ENCODE data around the gene CISD2. TPM values are rescaled to one million over a fixed set of nuclear protein-coding genes. Genes with fewer than 3 reads are reported as not detected.
"Not testable (repeated sequence)": the region's sequence is repeated elsewhere in the genome, so short reads cannot be mapped to it uniquely, and the experiment has no call there.

CISD2 gene
- total RNA-seq, 1 donor from 2014 or later = 78.6 TPM

DNA sequence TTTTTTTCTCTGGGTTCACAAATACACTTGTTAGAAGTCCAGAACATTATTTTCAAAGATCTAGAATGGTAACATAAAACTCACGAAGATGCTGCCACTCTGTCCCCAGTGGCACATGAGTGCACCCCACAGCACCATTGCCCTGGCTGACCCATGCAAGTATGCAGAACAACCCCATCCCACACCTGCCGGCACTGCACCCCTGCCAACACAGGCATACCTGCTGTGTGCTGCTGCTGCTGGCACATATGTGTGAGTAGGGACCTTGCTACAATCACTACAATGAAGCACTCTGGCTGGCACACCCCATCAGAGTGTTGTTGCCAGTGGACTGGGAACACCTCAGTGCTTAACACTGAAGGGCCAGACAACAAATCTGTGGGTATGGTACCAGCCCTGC is 66.9 kb downstream of the CISD2 start:
- H3K4me1 Mint-ChIP-seq = no peaks in the 10 kb centered on the region

DNA sequence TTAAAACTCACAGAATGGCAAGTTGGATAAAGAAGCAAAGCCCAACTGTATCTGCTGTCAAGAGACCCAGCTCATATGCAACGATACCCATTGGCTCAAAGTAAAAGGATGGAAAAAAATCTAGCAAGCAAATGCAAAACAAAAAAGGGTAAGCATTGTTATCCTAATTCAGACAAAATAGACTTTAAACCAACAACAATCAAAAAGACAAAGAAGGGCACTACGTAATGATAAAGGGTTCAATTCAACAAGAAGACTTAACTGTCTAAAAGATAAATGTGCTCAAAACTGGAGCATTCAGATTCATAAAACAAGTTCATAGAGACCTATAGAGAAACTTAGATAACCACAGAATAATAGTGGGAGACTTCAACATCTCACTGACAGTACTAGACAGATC is 69.3 kb downstream of the CISD2 start:
- not testable (repeated sequence) for H3K27me3 Mint-ChIP-seq (ENCODE audit: insufficient read depth, low read depth); H3K27me3 ChIP-seq; H3K9me3 ChIP-seq (ENCODE audit: low read depth); H3K4me3 ChIP-seq; H3K4me2 ChIP-seq; H3K27ac ChIP-seq; H3K36me3 ChIP-seq; H3K79me2 ChIP-seq (ENCODE audit: low read depth); H3K9me3 Mint-ChIP-seq; H3K36me3 Mint-ChIP-seq; H4K20me1 ChIP-seq (ENCODE audit: low read depth); H3F3A ChIP-seq (ENCODE audit: low read depth); H3K4me1 Mint-ChIP-seq; H3K9ac ChIP-seq; H3K4me1 ChIP-seq; H3K27ac Mint-ChIP-seq; DNase-seq (ENCODE audit: low spot score); H3K4me3 Mint-ChIP-seq; H2AFZ ChIP-seq (replicated peaks)

More for the DNA sequence above, 66.9 kb downstream of the CISD2 start:
- DNase-seq (ENCODE audit: low spot score) = no peak
- no peaks in the 10 kb centered on the region for H3K27me3 Mint-ChIP-seq (ENCODE audit: insufficient read depth, low read depth)
- Histone ChIP-seq H3K27me3 (no peaks in the 10 kb centered on the region), H3K4me1 (no peaks in the 10 kb centered on the region), H3K4me2 (no peak overlapping the region), H3K36me3 (no peaks in the 10 kb centered on the region), H3K27ac (no peak overlapping the region), H3F3A (ENCODE audit: low read depth) (no peaks in the 10 kb centered on the region), H2AFZ (replicated peaks) (no peak overlapping the region), H3K4me3 (no peak overlapping the region), H3K9ac (no peak overlapping the region), H3K9me3 (ENCODE audit: low read depth) (no peaks in the 10 kb centered on the region), H4K20me1 (ENCODE audit: low read depth) (no peaks in the 10 kb centered on the region), H3K79me2 (ENCODE audit: low read depth) (no peaks in the 10 kb centered on the region)
- H3K27ac Mint-ChIP-seq = no peak overlapping the region
- no peaks in the 10 kb centered on the region for H3K36me3 Mint-ChIP-seq
- H3K4me3 Mint-ChIP-seq = no peak overlapping the region
- TF ChIP-seq EZH2phosphoT487 (IDR thresholded peaks at IDR 0.05) (no peak), EZH2 (IDR thresholded peaks at IDR 0.05) (no peak)
- TF ChIP-seq, protein P1, sequence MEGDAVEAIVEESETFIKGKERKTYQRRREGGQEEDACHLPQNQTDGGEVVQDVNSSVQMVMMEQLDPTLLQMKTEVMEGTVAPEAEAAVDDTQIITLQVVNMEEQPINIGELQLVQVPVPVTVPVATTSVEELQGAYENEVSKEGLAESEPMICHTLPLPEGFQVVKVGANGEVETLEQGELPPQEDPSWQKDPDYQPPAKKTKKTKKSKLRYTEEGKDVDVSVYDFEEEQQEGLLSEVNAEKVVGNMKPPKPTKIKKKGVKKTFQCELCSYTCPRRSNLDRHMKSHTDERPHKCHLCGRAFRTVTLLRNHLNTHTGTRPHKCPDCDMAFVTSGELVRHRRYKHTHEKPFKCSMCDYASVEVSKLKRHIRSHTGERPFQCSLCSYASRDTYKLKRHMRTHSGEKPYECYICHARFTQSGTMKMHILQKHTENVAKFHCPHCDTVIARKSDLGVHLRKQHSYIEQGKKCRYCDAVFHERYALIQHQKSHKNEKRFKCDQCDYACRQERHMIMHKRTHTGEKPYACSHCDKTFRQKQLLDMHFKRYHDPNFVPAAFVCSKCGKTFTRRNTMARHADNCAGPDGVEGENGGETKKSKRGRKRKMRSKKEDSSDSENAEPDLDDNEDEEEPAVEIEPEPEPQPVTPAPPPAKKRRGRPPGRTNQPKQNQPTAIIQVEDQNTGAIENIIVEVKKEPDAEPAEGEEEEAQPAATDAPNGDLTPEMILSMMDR (IDR thresholded peaks at IDR 0.05) = no peak
- no peaks in the 10 kb centered on the region for H3K9me3 Mint-ChIP-seq

Small RNA genes lying within 50 kb of the gene (small RNA-seq; reads per million reads assigned to genes)
- gene RNU7-151P = not detected

Other genes starting within 250 kb of the CISD2 start
- gene MANBA, start 108.0 kb upstream of the CISD2 start, total RNA-seq (ENCODE audit: low replicate concordance) = 52.4 and 53.4 TPM in 2 replicates
- 472 and 573 TPM in 2 replicates for gene UBE2D3, start 41.4 kb upstream of the CISD2 start, total RNA-seq (ENCODE audit: low replicate concordance)
- not detected in 2 replicates for gene SLC9B1, start 150.7 kb downstream of the CISD2 start, total RNA-seq (ENCODE audit: low replicate concordance)
- 9.7 and 14.6 TPM in 2 replicates for gene SLC9B2, start 207.8 kb downstream of the CISD2 start, total RNA-seq (ENCODE audit: low replicate concordance)
- gene BDH2, start 230.8 kb downstream of the CISD2 start, total RNA-seq (ENCODE audit: low replicate concordance) = 80.5 and 95.3 TPM in 2 replicates

Data from neural progenitor cell (in vitro differentiated cells).